NCI-H2196 treated with DMSO at 0.1 percent for 48 hours (cell line): ENCODE results near the gene IFI27L1.
A peak's percentile ranks its signal among the peaks of the same experiment; 100 is the strongest.

Experiments
- DNase-seq: peaks from one replicate; lab custom pipeline; 2025; ENCODE audit not compliant: unreplicated experiment; lab: John Stamatoyannopoulos, UW

IFI27L1 gene

GRCh38 chr14:94080621-94081385 lies at the start of gene IFI27L1, which contains the start of gene DDX24:
TSS of gene IFI27L1 (plus strand) at chr14:94081310. CDS start at chr14:94096938, 15,628 bp downstream.
TSS of gene DDX24 (minus strand) at chr14:94081202. CDS start at chr14:94079742, 1,460 bp downstream.
- peak; percentile 40 for DNase-seq

DNA sequence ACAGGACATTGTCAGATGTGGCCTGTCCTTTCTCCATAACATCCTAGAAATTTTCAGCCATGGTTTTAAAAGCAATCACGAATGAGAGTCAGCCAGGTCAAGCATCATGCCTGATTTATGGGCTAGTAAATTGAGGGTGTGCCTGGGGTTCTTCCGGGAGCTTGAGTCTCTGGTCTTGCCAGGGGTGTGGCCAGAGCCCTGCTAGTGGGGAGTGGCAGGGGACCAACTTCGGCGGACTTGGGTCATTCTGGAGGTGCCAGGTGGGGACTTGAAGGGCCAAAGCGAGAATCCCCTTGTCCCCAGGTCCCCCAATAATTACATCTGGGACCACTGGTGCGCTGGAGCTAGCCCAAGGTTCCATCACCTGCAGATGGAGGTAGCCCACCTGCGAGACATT lies 49.2 kb upstream of the IFI27L1 start:
- no peak for DNase-seq

GRCh38 chr14:94034886-94035285 lies 46.2 kb upstream of the IFI27L1 start:
- DNase-seq: no peak

GRCh38 chr14:94036313-94037167 lies 44.6 kb upstream of the IFI27L1 start:
- DNase-seq: no peak

DNA sequence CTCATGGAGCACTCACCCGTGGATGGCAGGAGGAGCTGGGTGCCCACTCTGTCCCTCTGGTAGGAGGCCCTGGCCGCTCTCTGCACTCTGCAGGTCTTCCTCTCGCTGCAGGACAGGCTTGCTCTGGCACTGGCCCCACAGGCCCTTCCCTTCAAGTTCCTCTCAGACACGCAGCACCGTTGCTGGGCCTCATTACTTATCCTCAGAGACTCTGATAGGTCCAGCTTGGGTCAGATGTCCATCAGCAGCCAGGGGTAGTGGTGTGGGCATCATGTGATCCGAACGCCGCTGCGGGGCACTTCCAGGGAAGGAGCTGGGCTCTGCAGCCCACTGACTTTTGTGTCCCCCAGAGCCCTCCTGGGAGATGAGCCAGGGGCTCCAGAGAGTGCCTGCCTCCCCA lies 43.2 kb upstream of the IFI27L1 start:
- DNase-seq: no peak

DNA sequence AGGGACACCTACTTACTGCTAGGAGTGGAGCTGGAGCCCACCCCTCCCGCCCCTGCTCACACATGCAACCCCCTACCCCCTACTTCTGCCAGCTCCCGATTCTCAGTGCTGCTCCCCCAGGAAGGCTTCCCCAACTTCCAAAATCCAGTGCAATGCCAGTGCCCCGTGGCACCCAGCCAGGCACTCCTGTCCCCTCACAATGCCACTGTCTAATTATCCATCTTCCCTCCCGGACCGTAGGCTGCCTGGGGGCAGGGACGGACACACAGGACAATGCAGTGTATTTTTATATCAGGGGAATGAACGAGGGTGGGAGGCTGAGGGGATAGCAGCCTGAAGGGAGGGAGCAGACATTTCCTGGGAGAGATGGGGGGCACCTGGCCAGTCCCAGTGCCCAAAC lies 42.6 kb upstream of the IFI27L1 start:
- no peak for DNase-seq

DNA sequence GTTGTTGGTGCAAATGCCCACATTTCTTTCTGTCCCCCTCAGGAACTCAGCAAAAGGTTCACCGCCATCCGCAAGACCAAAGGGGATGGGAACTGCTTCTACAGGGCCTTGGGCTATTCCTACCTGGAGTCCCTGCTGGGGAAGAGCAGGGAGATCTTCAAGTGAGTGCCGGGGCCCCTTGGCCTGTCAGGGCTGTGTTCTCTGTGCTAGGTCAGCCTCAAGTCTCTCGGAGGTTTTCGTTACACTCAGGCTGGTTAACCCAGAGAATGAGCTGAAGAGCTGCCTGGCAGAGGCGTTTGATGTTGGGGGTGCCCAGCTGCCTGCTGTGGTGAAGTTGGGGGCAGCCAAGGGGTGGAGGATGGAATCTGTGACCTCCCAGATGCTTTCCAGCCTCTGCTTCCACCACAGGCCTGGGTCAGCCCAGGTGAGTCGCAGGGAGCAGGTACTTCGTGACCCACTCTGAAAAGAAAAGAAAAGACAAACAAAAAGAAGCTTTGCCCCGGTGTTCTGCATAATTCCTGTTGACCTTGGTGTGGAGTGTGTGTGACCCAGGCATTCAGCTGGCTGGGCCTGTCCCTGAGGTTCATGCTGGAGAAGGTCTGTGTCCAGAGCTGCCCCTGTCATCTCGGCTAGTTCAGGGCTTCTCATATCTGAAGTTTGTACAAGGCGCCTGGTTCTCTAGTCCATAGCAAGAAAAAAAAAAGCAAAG lies 42.0 kb upstream of the IFI27L1 start:
- DNase-seq: no peak

DNA sequence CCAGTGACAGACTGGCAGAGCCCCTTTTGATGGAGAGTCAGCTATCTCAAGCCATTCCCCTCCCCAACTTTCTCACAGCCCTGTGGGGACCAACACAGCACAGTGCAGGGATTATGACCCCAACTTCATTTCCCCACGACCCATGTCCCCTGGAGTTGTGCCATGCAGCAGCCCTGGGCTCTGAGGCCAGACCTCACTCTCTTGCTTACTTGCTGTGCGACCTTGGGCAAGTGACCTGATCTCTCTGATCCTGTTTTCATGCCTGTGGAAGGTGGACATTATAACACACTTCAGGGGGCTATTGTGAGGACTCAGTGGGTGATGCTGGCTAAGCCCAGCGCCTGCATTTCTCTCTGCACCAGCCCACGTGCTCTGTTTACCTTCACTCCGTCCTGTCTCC lies 40.9 kb upstream of the IFI27L1 start:
- DNase-seq: no peak

DNA sequence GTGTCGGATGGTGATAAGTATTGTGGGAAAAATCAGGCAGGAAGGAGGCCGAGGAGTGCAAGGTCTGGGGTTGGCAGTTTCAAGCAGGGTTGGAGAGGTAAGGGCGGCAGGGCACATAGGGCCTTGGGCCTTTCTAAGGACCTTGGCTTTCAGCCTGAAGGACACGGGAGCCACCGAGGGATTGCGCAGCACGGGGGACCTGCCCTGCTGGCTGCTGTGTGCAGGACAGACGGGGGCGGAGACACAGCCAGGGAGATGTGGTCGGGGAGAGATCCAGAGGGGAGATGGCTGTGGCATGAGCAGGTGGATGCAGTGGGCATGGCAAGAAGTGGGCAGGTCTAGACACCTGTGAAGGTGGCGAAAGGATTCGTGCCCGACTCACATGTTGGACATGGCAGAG lies 40.3 kb upstream of the IFI27L1 start:
- DNase-seq: no peak

GRCh38 chr14:94041551-94042346 lies 39.4 kb upstream of the IFI27L1 start:
- no peak for DNase-seq

- no peak for DNase-seq
Measured at GRCh38 chr14:94042433-94043091, 38.5 kb upstream of the IFI27L1 start.

DNA sequence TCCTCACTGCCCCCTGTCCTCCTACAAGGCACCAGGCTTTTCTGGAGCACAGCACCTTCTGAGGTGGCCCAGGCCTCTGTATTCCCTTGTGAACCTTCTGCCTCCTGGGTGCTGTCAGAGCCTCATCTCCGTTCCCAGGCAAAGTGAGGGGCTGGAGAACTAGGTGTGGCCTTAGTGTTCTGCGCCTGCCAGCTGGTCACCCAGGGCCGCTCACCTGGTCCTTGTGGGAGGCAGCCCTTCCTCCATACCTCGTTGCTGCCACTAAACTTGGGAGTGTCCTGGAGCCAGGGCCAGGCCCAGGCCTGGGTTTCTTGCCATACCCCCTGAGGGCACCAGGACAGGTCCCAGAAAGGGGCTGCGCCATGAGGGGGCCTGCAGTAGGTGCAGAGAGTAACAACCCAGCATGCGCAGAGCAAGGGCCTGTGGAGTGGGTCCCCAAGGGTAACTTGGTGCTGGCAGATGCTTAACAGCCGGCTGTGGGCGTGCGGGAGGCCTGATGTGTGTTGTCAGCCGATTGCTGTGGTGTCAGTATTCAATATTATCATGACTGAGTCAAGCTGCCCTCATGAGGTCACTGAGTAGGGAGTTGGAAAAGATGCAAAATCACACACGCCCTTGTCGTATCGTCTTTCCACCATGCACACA lies 37.9 kb upstream of the IFI27L1 start:
- no peak for DNase-seq

DNA sequence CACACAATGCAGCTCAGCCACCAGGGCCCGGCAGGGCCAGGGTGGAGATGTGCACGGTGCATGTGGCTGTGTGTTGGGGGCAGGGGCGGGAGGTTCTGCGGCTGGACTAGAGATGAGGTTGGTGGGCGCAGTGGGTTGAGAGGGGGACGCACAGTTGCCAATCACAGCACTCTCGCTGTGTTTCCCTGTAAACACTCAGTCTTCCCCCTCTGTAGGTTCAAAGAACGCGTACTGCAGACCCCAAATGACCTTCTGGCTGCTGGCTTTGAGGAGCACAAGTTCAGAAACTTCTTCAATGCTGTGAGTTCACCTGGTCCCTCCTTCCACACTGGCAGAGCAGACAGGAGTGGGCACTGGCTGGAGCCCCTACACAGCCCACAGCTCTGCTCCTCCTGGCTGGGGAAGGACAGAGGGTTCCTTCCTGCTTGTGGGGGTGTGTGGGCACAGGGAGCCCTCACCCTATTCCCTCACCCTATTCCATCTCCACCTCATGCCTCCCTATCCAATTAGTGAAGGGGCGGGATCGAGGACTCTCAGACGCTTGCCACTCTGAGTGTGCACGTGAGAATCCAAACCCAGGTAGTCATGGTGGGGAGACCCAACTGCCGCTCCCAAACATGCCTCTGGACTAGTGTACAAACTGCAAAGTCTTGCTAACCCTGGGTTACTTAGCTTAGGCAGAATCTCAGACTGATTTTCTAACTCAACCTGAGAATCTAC lies 37.2 kb upstream of the IFI27L1 start:
- DNase-seq: no peak

- no peak for DNase-seq
Measured at GRCh38 chr14:94044476-94045091, 36.5 kb upstream of the IFI27L1 start.

GRCh38 chr14:94045101-94045500 lies 36.0 kb upstream of the IFI27L1 start:
- no peak for DNase-seq

GRCh38 chr14:94045563-94046345 lies 35.4 kb upstream of the IFI27L1 start:
- DNase-seq: no peak

DNA sequence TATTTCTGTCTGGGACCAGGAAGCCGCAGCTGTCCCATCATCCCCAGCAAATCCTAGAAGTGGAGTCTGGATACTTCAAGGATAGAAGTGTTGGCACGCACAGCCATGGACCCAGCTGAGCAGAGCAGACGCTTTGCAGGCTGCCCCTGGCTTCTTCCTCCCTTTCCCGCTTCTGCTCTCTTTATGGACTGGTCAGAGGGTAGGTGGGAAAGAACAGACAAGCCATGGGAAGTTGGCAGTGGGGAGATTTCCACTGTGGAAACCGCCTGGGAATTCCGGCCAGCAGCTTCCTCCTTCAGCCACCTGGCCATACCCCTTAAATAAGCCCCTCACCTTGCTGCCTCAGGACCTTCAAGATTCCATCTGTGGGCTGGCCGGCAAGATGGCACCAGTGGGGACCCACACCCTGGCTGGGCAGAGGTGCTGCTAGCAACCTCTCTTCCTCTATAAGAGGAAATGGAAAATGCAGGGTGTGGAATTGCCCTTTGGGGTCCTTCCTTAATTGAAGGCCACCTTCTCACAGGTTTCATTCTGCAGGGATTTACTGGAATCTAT lies 34.3 kb upstream of the IFI27L1 start:
- no peak for DNase-seq

- DNase-seq: no peak
Measured at GRCh38 chr14:94047581-94047980, 33.5 kb upstream of the IFI27L1 start.
